SK-MEL-5 (cell line): Measurements from ENCODE around the gene UROS. TPM values are rescaled to one million over a fixed set of nuclear protein-coding genes. Genes with fewer than 3 reads are reported as not detected.

ENCODE experiments used
- DNase-seq: peaks from one replicate; pipeline ENCODE4 v3.0.0-alpha.2; 2016; ENCODE audit warnings: low read depth, low spot score
- in situ Hi-C: cut with HindIII; loops from 2 replicates; pipeline ENCODE4 v1.10.0; 2016; ENCODE audit warnings: low sequenced_read_pairs, high pct_unique_total_duplicates, low pct_unique_long_range_greater_than_20kb
- total RNA-seq: library from RNA; depleted of rRNA; stranded (reverse); fragments of >200 nt; shearing (Covaris generic); gene quantifications from 2 replicates; pipeline ENCODE4 v1.2.3, GENCODE V29; 2014

Gene UROS
- total RNA-seq, 1 experiment from 2014 or later = 99.9 TPM

- in situ Hi-C loops = no loop called here
- no peak for DNase-seq
Measured at GRCh38 chr10:125775491-125776106, 47.5 kb downstream of the UROS start, which contains the start of gene MMP21. Gene MMP21 (minus strand): TSS chr10:125775821. CDS start chr10:125775821, 0 bp downstream.

- in situ Hi-C loops = no loop called here
- DNase-seq = no peak
Measured at GRCh38 chr10:125774581-125775191, 48.4 kb downstream of the UROS start.

- in situ Hi-C loops = no loop called here
- no peak for DNase-seq
Measured at GRCh38 chr10:125773687-125774543, 49.1 kb downstream of the UROS start.

- no peak for DNase-seq
- in situ Hi-C loops = no loop called here
Measured at GRCh38 chr10:125772864-125773180, 50.2 kb downstream of the UROS start.

GRCh38 chr10:125772112-125772863 is 50.8 kb downstream of the UROS start:
- DNase-seq = no peak
- in situ Hi-C loops = no loop called here

- in situ Hi-C loops = no loop called here
- no peak for DNase-seq
Measured at GRCh38 chr10:125770844-125771243, 52.2 kb downstream of the UROS start.

GRCh38 chr10:125769175-125769574 is 53.9 kb downstream of the UROS start:
- no peak for DNase-seq
- in situ Hi-C loops = no loop called here

- no peak for DNase-seq
- in situ Hi-C loops = no loop called here
Measured at GRCh38 chr10:125768219-125768855, 54.7 kb downstream of the UROS start.

- in situ Hi-C loops = no loop called here
- DNase-seq = no peak
Measured at GRCh38 chr10:125766511-125766910, 56.5 kb downstream of the UROS start.

GRCh38 chr10:125765835-125766234 is 57.2 kb downstream of the UROS start:
- no peak for DNase-seq
- in situ Hi-C loops = no loop called here

GRCh38 chr10:125762692-125763648 is 60.1 kb downstream of the UROS start:
- DNase-seq = no peak
- in situ Hi-C loops = no loop called here

- in situ Hi-C loops = no loop called here
- DNase-seq = no peak
Measured at GRCh38 chr10:125761961-125762360, 61.1 kb downstream of the UROS start.

- in situ Hi-C loops = no loop called here
Measured at GRCh38 chr10:125757742-125758141, 65.3 kb downstream of the UROS start.

GRCh38 chr10:125756853-125757487 is 66.1 kb downstream of the UROS start:
- no peak for DNase-seq
- in situ Hi-C loops = no loop called here

More at GRCh38 chr10:125757742-125758141, 65.3 kb downstream of the UROS start:
- no peak for DNase-seq

GRCh38 chr10:125756196-125756595 is 66.9 kb downstream of the UROS start:
- DNase-seq = no peak
- in situ Hi-C loops = no loop called here

GRCh38 chr10:125747417-125747816 is 75.6 kb downstream of the UROS start:
- in situ Hi-C loops = no loop called here
- no peak for DNase-seq
